Measurements from ENCODE around the gene DVL3.

GRCh38 chr3:184189421-184189820 is 34.2 kb downstream of the DVL3 start:
- TF ChIP-seq EZH2 (IDR thresholded peaks at IDR 0.05; ENCODE audit: borderline replicate concordance, insufficient read depth, low read depth, low read length, poor library complexity, severe bottlenecking): no peak
- TF ChIP-seq, protein P1, sequence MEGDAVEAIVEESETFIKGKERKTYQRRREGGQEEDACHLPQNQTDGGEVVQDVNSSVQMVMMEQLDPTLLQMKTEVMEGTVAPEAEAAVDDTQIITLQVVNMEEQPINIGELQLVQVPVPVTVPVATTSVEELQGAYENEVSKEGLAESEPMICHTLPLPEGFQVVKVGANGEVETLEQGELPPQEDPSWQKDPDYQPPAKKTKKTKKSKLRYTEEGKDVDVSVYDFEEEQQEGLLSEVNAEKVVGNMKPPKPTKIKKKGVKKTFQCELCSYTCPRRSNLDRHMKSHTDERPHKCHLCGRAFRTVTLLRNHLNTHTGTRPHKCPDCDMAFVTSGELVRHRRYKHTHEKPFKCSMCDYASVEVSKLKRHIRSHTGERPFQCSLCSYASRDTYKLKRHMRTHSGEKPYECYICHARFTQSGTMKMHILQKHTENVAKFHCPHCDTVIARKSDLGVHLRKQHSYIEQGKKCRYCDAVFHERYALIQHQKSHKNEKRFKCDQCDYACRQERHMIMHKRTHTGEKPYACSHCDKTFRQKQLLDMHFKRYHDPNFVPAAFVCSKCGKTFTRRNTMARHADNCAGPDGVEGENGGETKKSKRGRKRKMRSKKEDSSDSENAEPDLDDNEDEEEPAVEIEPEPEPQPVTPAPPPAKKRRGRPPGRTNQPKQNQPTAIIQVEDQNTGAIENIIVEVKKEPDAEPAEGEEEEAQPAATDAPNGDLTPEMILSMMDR (IDR thresholded peaks at IDR 0.05): no peak
